ENCODE data around the gene FBRS. TPM values are rescaled to one million over a fixed set of nuclear protein-coding genes. Genes with fewer than 3 reads are reported as not detected.

The FBRS gene
- total RNA-seq, 4 donors from 2014 or later = 22.0 to 34.8 (median 28.0) TPM

GRCh38 chr16:30664616-30665109 lies 6.4 kb downstream of the FBRS start:
- no peak for TF ChIP-seq POLR2A (IDR thresholded peaks at IDR 0.05)
- Histone ChIP-seq H3K9me3 (no peaks in the 10 kb centered on the region), H3K4me1 (peaks cover 22 to 23% of the 10 kb centered on the region in 2 donors), H3K27ac (no peak overlapping the region), H3K27me3 (no peaks in the 10 kb centered on the region), H3K36me3 (peaks cover 3 to 78% of the 10 kb centered on the region in 2 donors), H3K4me3 (no peak overlapping the region)
- in situ Hi-C loops (cut with MboI; ENCODE audit: low sequenced_read_pairs in 4 of 4) (no loop called here), intact Hi-C loops (cut with DNase I; ENCODE audit: low total_unique reads) (no loop called here)
- ATAC-seq = no peak
- DNase-seq = no peak

- Histone ChIP-seq H3K27me3 (no peaks in the 10 kb centered on the region), H3K9me3 (no peaks in the 10 kb centered on the region), H3K36me3 (peaks cover 3 to 84% of the 10 kb centered on the region in 2 donors), H3K4me3 (no peak overlapping the region), H3K4me1 (peaks cover 16 to 17% of the 10 kb centered on the region in 2 donors), H3K27ac (no peak overlapping the region)
- TF ChIP-seq POLR2A (IDR thresholded peaks at IDR 0.05) (no peak), CTCF (IDR thresholded peaks at IDR 0.05 in 4 of 5, conservative IDR thresholded peaks at IDR 0.05 in 1 of 5) (no peak)
- ATAC-seq = no peak
- intact Hi-C loops (cut with DNase I; ENCODE audit: low total_unique reads) = no loop called here
- in situ Hi-C loops (cut with MboI; ENCODE audit: low sequenced_read_pairs in 4 of 4) = no loop called here
- DNase-seq = no peak
Observed at GRCh38 chr16:30665155-30665829, 7.1 kb downstream of the FBRS start.

- no peak for ATAC-seq
- in situ Hi-C loops (cut with MboI; ENCODE audit: low sequenced_read_pairs in 4 of 4) = no loop called here
- no peaks in the 10 kb centered on the region for H3K9me3 ChIP-seq
- no peak overlapping the region for H3K27ac ChIP-seq
- intact Hi-C loops (cut with DNase I; ENCODE audit: low total_unique reads) = no loop called here
- TF ChIP-seq POLR2A (IDR thresholded peaks at IDR 0.05) (no peak), CTCF (IDR thresholded peaks at IDR 0.05 in 4 of 5, conservative IDR thresholded peaks at IDR 0.05 in 1 of 5) (no peak)
- no peak overlapping the region for H3K4me3 ChIP-seq
- H3K36me3 ChIP-seq = peaks cover 3 to 87% of the 10 kb centered on the region in 2 donors
- DNase-seq = no peak
- no peaks in the 10 kb centered on the region for H3K27me3 ChIP-seq
- H3K4me1 ChIP-seq = peaks cover 11% of the 10 kb centered on the region in 2 donors
Observed at GRCh38 chr16:30665830-30666190, 7.6 kb downstream of the FBRS start.

- intact Hi-C loops (cut with DNase I; ENCODE audit: low total_unique reads) (no loop called here), in situ Hi-C loops (cut with MboI; ENCODE audit: low sequenced_read_pairs in 4 of 4) (no loop called here)
- H3K27me3 ChIP-seq = no peaks in the 10 kb centered on the region
- peaks cover 3% of the 10 kb centered on the region in 2 donors for H3K4me1 ChIP-seq
- no peak for ATAC-seq
- no peak for DNase-seq
- no peak overlapping the region for H3K4me3 ChIP-seq
- no peak for TF ChIP-seq POLR2A (IDR thresholded peaks at IDR 0.05)
- TF ChIP-seq CTCF (IDR thresholded peaks at IDR 0.05 in 4 of 5, conservative IDR thresholded peaks at IDR 0.05 in 1 of 5) = no peak
- peaks cover 3 to 83% of the 10 kb centered on the region in 2 donors for H3K36me3 ChIP-seq
- H3K27ac ChIP-seq = peak overlapping the region in 1 of 4 donors; percentile 26
- H3K9me3 ChIP-seq = no peaks in the 10 kb centered on the region
Observed at GRCh38 chr16:30666681-30667080, 8.4 kb downstream of the FBRS start.

GRCh38 chr16:30667361-30667905 lies 9.2 kb downstream of the FBRS start:
- in situ Hi-C loops (cut with MboI; ENCODE audit: low sequenced_read_pairs in 4 of 4) = no loop called here
- no peak for DNase-seq
- intact Hi-C loops (cut with DNase I; ENCODE audit: low total_unique reads) = no loop called here
- Histone ChIP-seq H3K4me3 (no peak overlapping the region), H3K27ac (peak overlapping the region in 2 of 4 donors; percentile 26 to 29), H3K4me1 (no peaks in the 10 kb centered on the region), H3K36me3 (peaks cover 3 to 80% of the 10 kb centered on the region in 2 donors), H3K27me3 (no peaks in the 10 kb centered on the region), H3K9me3 (no peaks in the 10 kb centered on the region)
- TF ChIP-seq POLR2A (IDR thresholded peaks at IDR 0.05) (no peak), CTCF (IDR thresholded peaks at IDR 0.05 in 4 of 5, conservative IDR thresholded peaks at IDR 0.05 in 1 of 5) (no peak)
- peak in 1 of 2 donors; percentile 45 for ATAC-seq
